Adrenal gland (tissue), 5 donors: ENCODE results near the gene MACO1.
"Not testable (repeated sequence)": the region's sequence is repeated elsewhere in the genome, so short reads cannot be mapped to it uniquely, and the experiment has no call there.

Experiments used
- CTCF ChIP-seq, 6 experiments: fragments of 450-650 bp in 4 of 6; fragments of 200-600 bp in 2 of 6; sonication (generic) in 1 of 6; IDR thresholded peaks; 1 replicate in 5 of 6; 2 replicates in 1 of 6; pipeline versions ENCODE4 v1.5.1 to v1.8.0; 2016 to 2021; ENCODE audit warnings: antibody characterized with exemption in 6 of 6, mild to moderate bottlenecking in 2 of 6, moderate library complexity in 1 of 6
- POLR2A ChIP-seq, 2 donors: fragments of 450-650 bp; IDR thresholded peaks; one replicate each; pipeline ENCODE4 v1.6.1; 2017; ENCODE audit warnings: antibody characterized with exemption in 2 of 2, mild to moderate bottlenecking in 2 of 2, moderate library complexity in 1 of 2
- donor health status: DM: no; HTN: no; CAD: no.

- TF ChIP-seq CTCF, POLR2A (IDR thresholded peaks at IDR 0.05): not testable (repeated sequence)
Observed at GRCh38 chr1:25398079-25398478, 32.6 kb upstream of the MACO1 start.
